HepG2 (cell line): ENCODE results near the gene KIF9. TPM values are rescaled to one million over a fixed set of nuclear protein-coding genes. Genes with fewer than 3 reads are reported as not detected.

Source experiments
- ATAC-seq: fragments of 200-7000 bp; cut with Tn5 transposase; 3 replicates; pipeline ENCODE4 v1.9.1; 2020; ENCODE audit warnings: mild to moderate bottlenecking, moderate library complexity
- BruUV-seq: library from RNA; stranded (reverse); fragments of 400-500 nt; replicated peaks from 2 replicates; lab custom pipeline; 2021; lab: Mats Ljungman, UMichigan
- CTCF ChIA-PET: fragments of 300-600 bp; formaldehyde crosslinking; extraction: SDS; loops from one replicate; lab custom pipeline; 2021; ENCODE audit warnings: low total read pairs, inconsistent platforms, low intra/inter-chr PET ratio; lab: Yijun Ruan, JAX
- POLR2A ChIA-PET: fragments of 350-600 bp; sonication (Branson Sonifier 250); formaldehyde crosslinking; loops from one replicate; lab custom pipeline; 2020; ENCODE audit warnings: antibody characterized with exemption, inconsistent platforms; lab: Yijun Ruan, JAX
- DNase-seq: peaks from one replicate; pipeline ENCODE4 v3.0.0-alpha.2; 2015; ENCODE audit warnings: low spot score
- FAIRE-seq: peaks from 3 replicates; lab custom pipeline; 2011; peaks lifted over from hg19 to GRCh38; lab: Jason Lieb, UNC
- H2AFZ ChIP-seq: one replicate; pipeline ENCODE4 v1.6.1; 2011; ENCODE audit warnings: low read length, inconsistent platforms
- H3K27ac ChIP-seq: fragments of 300-600 bp; 3 replicates; pipeline ENCODE4 v1.8.0; 2011; ENCODE audit warnings: mixed run types, mild to moderate bottlenecking, mixed read lengths, low read length, inconsistent platforms; ENCODE audit not compliant: insufficient read depth; ENCODE audit errors: extremely low read length
- H3K27me3 ChIP-seq, 2 experiments: fragments of 200-600 bp in 1 of 2; 2 replicates in 1 of 2; 3 replicates in 1 of 2; pipeline versions ENCODE4 v1.6.0 to v1.8.0; 2011; ENCODE audit warnings: low read length in 2 of 2, mild to moderate bottlenecking in 2 of 2, moderate library complexity in 2 of 2, inconsistent platforms in 1 of 2; ENCODE audit not compliant: insufficient read depth in 2 of 2, control insufficient read depth in 1 of 2
- H3K36me3 ChIP-seq, 2 experiments: fragments of 200-600 bp in 1 of 2; replicated peaks in 1 of 2; 2 replicates in 1 of 2; 3 replicates in 1 of 2; pipeline versions ENCODE4 v1.5.1 to v1.8.0; 2011; ENCODE audit warnings: low read length in 2 of 2, inconsistent platforms in 1 of 2; ENCODE audit not compliant: insufficient read depth in 2 of 2, control insufficient read depth in 1 of 2
- H3K4me1 ChIP-seq: 2 replicates; pipeline ENCODE4 v1.5.1; 2012; ENCODE audit warnings: low read length, inconsistent platforms; ENCODE audit not compliant: insufficient read depth
- H3K4me2 ChIP-seq: 2 replicates; pipeline ENCODE4 v1.6.0; 2011; ENCODE audit warnings: low read depth, low read length, inconsistent platforms
- H3K4me3 ChIP-seq, 3 experiments: fragments of 200-600 bp in 1 of 3; sonication (generic), shearing (Covaris generic) in 1 of 3; replicated peaks in 1 of 3; 2 replicates each; pipeline ENCODE4 v1.5.1; 2011 to 2016; ENCODE audit warnings: low read length in 3 of 3, inconsistent platforms in 2 of 3, low read depth in 2 of 3, mild to moderate bottlenecking in 2 of 3, control low read depth in 1 of 3, mixed read lengths in 1 of 3; ENCODE audit not compliant: insufficient read depth in 1 of 3
- H3K79me2 ChIP-seq: one replicate; pipeline ENCODE4 v1.6.1; 2011; ENCODE audit warnings: low read length, inconsistent platforms; ENCODE audit not compliant: insufficient read depth
- H3K9ac ChIP-seq: 2 replicates; pipeline ENCODE4 v1.6.0; 2011; ENCODE audit warnings: mild to moderate bottlenecking, low read depth, low read length, inconsistent platforms; ENCODE audit not compliant: insufficient read depth
- H3K9me3 ChIP-seq: 2 replicates; pipeline ENCODE4 v1.5.1; 2012; ENCODE audit warnings: mild to moderate bottlenecking, low read length
- H4K20me1 ChIP-seq: 2 replicates; pipeline ENCODE4 v1.6.0; 2011; ENCODE audit warnings: inconsistent platforms, mild to moderate bottlenecking, low read length, moderate library complexity; ENCODE audit not compliant: insufficient read depth
- ETV6 ChIP-seq: sonication (generic); formaldehyde crosslinking; conservative IDR thresholded peaks from 2 replicates; pipeline ENCODE4 v1.4.0; 2020; ENCODE audit warnings: missing genetic modification reagents
- FOXO1 ChIP-seq: sonication (generic); formaldehyde crosslinking; IDR thresholded peaks from 2 replicates; pipeline ENCODE4 v1.4.0; 2020; ENCODE audit warnings: missing genetic modification reagents
- HNF4A ChIP-seq: sonication (generic); formaldehyde crosslinking; IDR thresholded peaks from 2 replicates; pipeline ENCODE4 v1.4.0; 2020; ENCODE audit warnings: missing genetic modification reagents
- MEIS2 ChIP-seq: sonication (generic); formaldehyde crosslinking; IDR thresholded peaks from 2 replicates; pipeline ENCODE4 v1.9.0; 2021; ENCODE audit warnings: mild to moderate bottlenecking, missing genetic modification reagents
- MTA3 ChIP-seq: sonication (generic); formaldehyde crosslinking; IDR thresholded peaks from 2 replicates; pipeline ENCODE4 v1.4.0; 2020; ENCODE audit warnings: missing genetic modification reagents
- PRMT3 ChIP-seq: sonication (generic); formaldehyde crosslinking; IDR thresholded peaks from 2 replicates; pipeline ENCODE4 v1.8.1; 2022; ENCODE audit warnings: low read depth, mild to moderate bottlenecking, moderate library complexity, missing genetic modification reagents, borderline replicate concordance
- TOPORS ChIP-seq: sonication (generic); formaldehyde crosslinking; IDR thresholded peaks from 2 replicates; pipeline ENCODE4 v1.8.0; 2023; ENCODE audit warnings: mild to moderate bottlenecking, missing genetic modification reagents
- YY1 ChIP-seq: IDR thresholded peaks from 2 replicates; pipeline ENCODE4 v1.6.1; 2011; ENCODE audit warnings: low read length, low read depth, moderate library complexity, mild to moderate bottlenecking; ENCODE audit not compliant: insufficient read depth, insufficient replicate concordance
- ZFP82 ChIP-seq: sonication (generic); formaldehyde crosslinking; IDR thresholded peaks from 2 replicates; pipeline ENCODE4 v1.5.1; 2020; ENCODE audit warnings: mild to moderate bottlenecking, missing genetic modification reagents, borderline replicate concordance
- ZNF720 ChIP-seq: sonication (generic); formaldehyde crosslinking; IDR thresholded peaks from 2 replicates; pipeline ENCODE4 v1.4.0; 2020; ENCODE audit warnings: missing genetic modification reagents
- whole genome bisulfite sequencing: methylation state at CpG from one replicate; pipeline ENCODE4 v1.1.6; 2017; ENCODE audit warnings: low lambda C conversion rate; 5-methylcytosine and 5-hydroxymethylcytosine counted together
- in situ Hi-C: cut with HindIII; loops from 2 replicates; pipeline ENCODE4 v1.10.0; 2017; ENCODE audit warnings: low pct_unique_long_range_greater_than_20kb; ENCODE audit not compliant: extremely low pct_ligation_motif_present
- intact Hi-C: fragments of 100-400 bp; cut with micrococcal nuclease; formaldehyde crosslinking; loops from one replicate; pipeline ENCODE4 v1.10.0; 2022; ENCODE audit not compliant: unreplicated experiment
- polyA plus RNA-seq, 8 experiments: library from polyadenylated mRNA; depleted of rRNA in 3 of 8; stranded (reverse) in 7 of 8; unstranded in 1 of 8; fragments of >200 nt; fragmentation: Illumina TruSeq in 4 of 8; extraction: Trizol in 4 of 8; gene quantifications; 2 replicates each; pipeline versions ENCODE4 v1.2.1 to v1.2.3, GENCODE V29; 2011 to 2016; ENCODE audit warnings: low read depth in 4 of 8, missing spikeins in 1 of 8, mixed read lengths in 1 of 8; ENCODE audit not compliant: insufficient read depth in 1 of 8
- total RNA-seq, 5 experiments: library from RNA; depleted of rRNA; stranded (reverse); fragments of >200 nt; fragmentation: Illumina TruSeq; extraction: Trizol; gene quantifications; 2 replicates each; pipeline ENCODE4 v1.2.3, GENCODE V29; 2016; ENCODE audit warnings: low read depth in 1 of 5
- TF ChIP-seq, protein P1 (sequence below): sonication (generic); formaldehyde crosslinking; IDR thresholded peaks from 2 replicates; pipeline ENCODE4 v1.8.0; 2022; ENCODE audit warnings: missing genetic modification reagents, mild to moderate bottlenecking, moderate library complexity, borderline replicate concordance
- TF ChIP-seq, protein P2 (sequence below): sonication (generic); formaldehyde crosslinking; IDR thresholded peaks from 2 replicates; pipeline ENCODE4 v1.4.0; 2020; ENCODE audit warnings: low read depth, mild to moderate bottlenecking, missing genetic modification reagents

KIF9 gene
- total and polyA plus RNA-seq, 2 of the 13 experiments (the other 11 are each of a cell fraction or from before 2014, with no cell fraction given) = 5.1 to 16.9 TPM

DNA sequence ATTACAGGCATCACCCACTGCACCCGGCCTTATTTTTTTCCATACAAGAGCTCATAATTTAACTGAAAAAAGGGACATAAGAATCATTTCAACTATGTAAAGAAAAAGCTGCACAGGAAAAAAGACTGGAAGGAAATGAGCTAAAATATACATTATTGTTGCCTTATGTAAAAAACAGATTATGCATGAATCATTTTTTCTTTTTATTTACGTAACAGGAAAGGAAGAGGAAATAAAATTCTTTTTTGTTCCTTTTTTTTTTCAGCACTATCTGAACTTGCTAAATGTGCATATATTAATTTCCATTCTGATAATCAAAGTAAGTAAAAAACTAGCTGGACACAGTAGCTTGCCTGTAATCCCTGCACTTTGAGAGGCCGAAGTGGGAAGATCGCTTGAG, 12.1 kb downstream of the KIF9 start:
- in situ Hi-C loops = no loop called here

More for the DNA sequence above, 12.1 kb downstream of the KIF9 start:
- Histone ChIP-seq H3K4me1 (peaks cover 15% of the 10 kb centered on the region), H3K27me3 (no peaks in the 10 kb centered on the region), H3K4me2 (no peak overlapping the region), H2AFZ (no peak overlapping the region), H3K79me2 (no peaks in the 10 kb centered on the region), H3K27ac (no peak overlapping the region), H3K9ac (no peak overlapping the region), H3K9me3 (no peaks in the 10 kb centered on the region), H4K20me1 (no peaks in the 10 kb centered on the region), H3K36me3 (no peaks in the 10 kb centered on the region), H3K4me3 (no peak overlapping the region)
- no peak for ATAC-seq
- intact Hi-C loops = no loop called here
- TF ChIP-seq PRMT3 (CRISPR knock-in tag) (no peak), HNF4A (no peak), ZFP82 (CRISPR knock-in tag) (no peak), TOPORS (CRISPR knock-in tag) (no peak), MTA3 (CRISPR knock-in tag) (no peak), YY1 (no peak), ZNF720 (CRISPR knock-in tag) (no peak), FOXO1 (CRISPR knock-in tag) (no peak), MEIS2 (no peak), ETV6 (CRISPR knock-in tag) (no peak)
- TF ChIP-seq, protein P1, sequence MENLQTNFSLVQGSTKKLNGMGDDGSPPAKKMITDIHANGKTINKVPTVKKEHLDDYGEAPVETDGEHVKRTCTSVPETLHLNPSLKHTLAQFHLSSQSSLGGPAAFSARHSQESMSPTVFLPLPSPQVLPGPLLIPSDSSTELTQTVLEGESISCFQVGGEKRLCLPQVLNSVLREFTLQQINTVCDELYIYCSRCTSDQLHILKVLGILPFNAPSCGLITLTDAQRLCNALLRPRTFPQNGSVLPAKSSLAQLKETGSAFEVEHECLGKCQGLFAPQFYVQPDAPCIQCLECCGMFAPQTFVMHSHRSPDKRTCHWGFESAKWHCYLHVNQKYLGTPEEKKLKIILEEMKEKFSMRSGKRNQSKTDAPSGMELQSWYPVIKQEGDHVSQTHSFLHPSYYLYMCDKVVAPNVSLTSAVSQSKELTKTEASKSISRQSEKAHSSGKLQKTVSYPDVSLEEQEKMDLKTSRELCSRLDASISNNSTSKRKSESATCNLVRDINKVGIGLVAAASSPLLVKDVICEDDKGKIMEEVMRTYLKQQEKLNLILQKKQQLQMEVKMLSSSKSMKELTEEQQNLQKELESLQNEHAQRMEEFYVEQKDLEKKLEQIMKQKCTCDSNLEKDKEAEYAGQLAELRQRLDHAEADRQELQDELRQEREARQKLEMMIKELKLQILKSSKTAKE (CRISPR knock-in tag) = no peak
- TF ChIP-seq, protein P2, sequence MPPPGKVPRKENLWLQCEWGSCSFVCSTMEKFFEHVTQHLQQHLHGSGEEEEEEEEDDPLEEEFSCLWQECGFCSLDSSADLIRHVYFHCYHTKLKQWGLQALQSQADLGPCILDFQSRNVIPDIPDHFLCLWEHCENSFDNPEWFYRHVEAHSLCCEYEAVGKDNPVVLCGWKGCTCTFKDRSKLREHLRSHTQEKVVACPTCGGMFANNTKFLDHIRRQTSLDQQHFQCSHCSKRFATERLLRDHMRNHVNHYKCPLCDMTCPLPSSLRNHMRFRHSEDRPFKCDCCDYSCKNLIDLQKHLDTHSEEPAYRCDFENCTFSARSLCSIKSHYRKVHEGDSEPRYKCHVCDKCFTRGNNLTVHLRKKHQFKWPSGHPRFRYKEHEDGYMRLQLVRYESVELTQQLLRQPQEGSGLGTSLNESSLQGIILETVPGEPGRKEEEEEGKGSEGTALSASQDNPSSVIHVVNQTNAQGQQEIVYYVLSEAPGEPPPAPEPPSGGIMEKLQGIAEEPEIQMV (CRISPR knock-in tag) = no peak
- ChIA-PET POLR2A (no interaction called here), CTCF (no interaction called here)
- DNase-seq = no peak
- BruUV-seq = no TSS peak
- 94% methylated on average over 4 of the region's 4 CpGs for WGBS
- no peak for FAIRE-seq
